ENCODE results near the gene ARHGEF11. TPM values are rescaled to one million over a fixed set of nuclear protein-coding genes. Genes with fewer than 3 reads are reported as not detected.

The ARHGEF11 gene
- total and polyA plus RNA-seq, 8 donors: 6.6 to 125 (median 32.7) TPM

DNA sequence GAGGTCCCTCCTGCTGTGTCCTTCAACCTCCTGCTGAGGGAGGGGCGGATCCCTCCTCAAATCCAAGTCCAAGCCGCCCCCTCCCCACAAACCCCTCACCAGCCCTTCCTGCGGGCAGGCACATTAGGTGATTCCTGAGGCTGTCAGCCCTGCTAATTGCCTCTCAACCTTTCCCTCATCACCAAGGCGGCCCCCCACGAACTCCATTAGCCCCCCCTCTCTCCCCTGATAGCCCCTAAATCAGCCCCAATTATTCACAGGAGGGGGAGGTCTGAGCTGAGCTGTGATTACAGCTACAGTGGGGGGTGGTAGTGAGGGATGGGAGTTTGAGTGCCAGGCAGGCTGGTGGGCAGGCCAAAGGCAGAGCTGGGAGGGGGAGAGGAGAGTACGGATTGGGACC, 157.8 kb downstream of the ARHGEF11 start:
- intact Hi-C loops (cut with DNase I; ENCODE audit: low total_unique reads): no loop called here
- DNase-seq: no peak

GRCh38 chr1:156887317-156887716, 158.2 kb downstream of the ARHGEF11 start:
- Histone ChIP-seq H3K4me3 (no peak overlapping the region), H3K27ac (no peak overlapping the region), H3K27me3 (peaks cover 0 to 76% (median 29%) of the 10 kb centered on the region in 3 donors), H3K4me1 (peaks cover 5 to 12% (median 9%) of the 10 kb centered on the region in 4 donors), H3K36me3 (no peaks in the 10 kb centered on the region), H3K9me3 (no peaks in the 10 kb centered on the region)
- TF ChIP-seq POLR2A (IDR thresholded peaks at IDR 0.05): no peak
- TF ChIP-seq CTCF (IDR thresholded peaks at IDR 0.05): no peak
- no peak for TF ChIP-seq EP300 (IDR thresholded peaks at IDR 0.05)
- TF ChIP-seq POLR2AphosphoS5 (IDR thresholded peaks at IDR 0.05): no peak
- WGBS, 5 donors: 19 to 28% (median 23%) methylated on average over 2 to 3 of the region's 3 CpGs
- DNase-seq: no peak
- intact Hi-C loops (cut with DNase I; ENCODE audit: low total_unique reads): no loop called here

More for the DNA sequence above, 157.8 kb downstream of the ARHGEF11 start:
- Histone ChIP-seq H3K36me3 (no peaks in the 10 kb centered on the region), H3K4me3 (no peak overlapping the region), H3K27me3 (peaks cover 0 to 76% (median 29%) of the 10 kb centered on the region in 3 donors), H3K4me1 (peaks cover 9 to 17% (median 14%) of the 10 kb centered on the region in 4 donors), H3K27ac (no peak overlapping the region), H3K9me3 (no peaks in the 10 kb centered on the region)
- no peak for TF ChIP-seq CTCF (IDR thresholded peaks at IDR 0.05)
- 22 to 49% (median 29%) methylated on average over 6 of the region's 6 CpGs for WGBS, 5 donors

- Histone ChIP-seq H3K4me1 (peaks cover 0 to 7% (median 4%) of the 10 kb centered on the region in 4 donors), H3K36me3 (no peaks in the 10 kb centered on the region), H3K4me3 (no peak overlapping the region), H3K9me3 (no peaks in the 10 kb centered on the region), H3K27me3 (peaks cover 0 to 76% (median 27%) of the 10 kb centered on the region in 3 donors), H3K27ac (no peak overlapping the region)
- WGBS, 5 donors: 26 to 48% (median 38%) methylated on average over 6 of the region's 6 CpGs
- no peak for TF ChIP-seq POLR2A (IDR thresholded peaks at IDR 0.05)
- no peak for TF ChIP-seq EP300 (IDR thresholded peaks at IDR 0.05)
- DNase-seq: no peak
- intact Hi-C loops (cut with DNase I; ENCODE audit: low total_unique reads): no loop called here
These were observed 158.8 kb downstream of the ARHGEF11 start for GRCh38 chr1:156886583-156887281.

DNA sequence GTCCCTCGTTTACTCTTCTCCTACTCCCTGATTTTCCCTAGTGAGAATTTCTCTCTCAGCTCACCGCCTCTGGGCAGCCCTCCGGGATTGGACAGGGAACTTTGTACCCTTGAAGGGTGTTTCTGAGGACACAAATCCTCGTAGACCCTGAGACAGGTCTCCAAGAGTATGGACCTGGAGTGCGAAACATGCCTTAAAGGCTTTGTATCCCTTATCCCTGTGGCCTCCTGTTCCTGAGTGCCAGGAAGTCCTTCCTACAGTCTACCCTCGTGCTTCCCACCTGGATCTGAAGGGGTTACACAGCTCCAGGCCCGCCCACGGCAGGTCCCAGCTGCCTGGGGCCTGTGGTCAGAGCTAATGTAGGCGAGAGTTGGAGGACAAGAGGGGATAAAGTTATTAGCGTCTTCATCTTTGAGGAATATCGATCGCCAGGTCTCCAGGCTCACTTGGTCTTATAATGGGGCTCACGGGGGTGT, 159.6 kb downstream of the ARHGEF11 start:
- 54 to 60% (median 54%) methylated on average over 12 to 13 of the region's 13 CpGs for WGBS, 5 donors
- intact Hi-C loops (cut with DNase I; ENCODE audit: low total_unique reads): no loop called here
- H3K27me3 ChIP-seq: peaks cover 0 to 79% (median 25%) of the 10 kb centered on the region in 3 donors

More for the DNA sequence above, 159.6 kb downstream of the ARHGEF11 start:
- no peak overlapping the region for H3K27ac ChIP-seq
- DNase-seq: no peak
- H3K9me3 ChIP-seq: no peaks in the 10 kb centered on the region
- TF ChIP-seq POLR2AphosphoS5 (IDR thresholded peaks at IDR 0.05) (no peak), CTCF (IDR thresholded peaks at IDR 0.05) (no peak), EP300 (IDR thresholded peaks at IDR 0.05) (no peak), POLR2A (IDR thresholded peaks at IDR 0.05) (no peak)
- H3K36me3 ChIP-seq: no peaks in the 10 kb centered on the region
- peaks cover 0 to 6% (median 3%) of the 10 kb centered on the region in 4 donors for H3K4me1 ChIP-seq
- H3K4me3 ChIP-seq: no peak overlapping the region
